Measurements from ENCODE around the gene RAPGEF1. TPM values are rescaled to one million over a fixed set of nuclear protein-coding genes. Genes with fewer than 3 reads are reported as not detected.

RAPGEF1 gene
- total and polyA plus RNA-seq, 2 of the 13 experiments (the other 11 are each of a cell fraction or from before 2014, with no cell fraction given) = 21.2 to 38.9 TPM

DNA sequence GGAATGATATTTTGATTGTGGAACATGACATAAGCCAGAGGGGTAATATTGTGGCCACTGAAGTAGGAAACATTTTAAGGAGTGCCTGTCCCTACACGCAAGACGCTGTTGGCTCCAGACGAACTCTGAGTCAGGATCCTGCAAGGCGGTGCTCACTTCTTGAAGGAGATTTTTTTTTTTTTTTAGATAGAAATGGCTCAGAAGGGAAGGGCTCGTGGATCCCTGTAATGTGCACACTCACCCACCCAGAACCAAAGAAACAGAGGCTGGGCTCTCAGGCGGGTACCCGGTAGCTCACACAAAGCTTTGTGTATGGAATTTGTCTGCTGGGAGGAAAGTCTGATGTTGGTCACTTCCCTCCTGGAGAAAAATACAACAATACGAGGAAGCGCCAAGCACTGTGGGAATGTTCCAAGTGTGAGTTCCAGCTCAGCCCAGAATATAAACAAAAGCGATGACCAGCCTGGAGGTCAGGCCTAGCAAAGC is 25.7 kb downstream of the RAPGEF1 start (continued):
- TF ChIP-seq ZNF678 (CRISPR knock-in tag; IDR thresholded peaks at IDR 0.05) = no peak

GRCh38 chr9:131713016-131713415 is 26.9 kb downstream of the RAPGEF1 start:
- in situ Hi-C loops (cut with HindIII; ENCODE audit: extremely low pct_ligation_motif_present, low pct_unique_long_range_greater_than_20kb) = no loop called here
- POLR2A ChIA-PET = no interaction called here
- no peaks in the 10 kb centered on the region for H4K20me1 ChIP-seq (ENCODE audit: insufficient read depth, low read length)
- CTCF ChIA-PET (ENCODE audit: low intra/inter-chr PET ratio, low total read pairs) = no interaction called here
- peaks cover 64% of the 10 kb centered on the region for H3K4me1 ChIP-seq (ENCODE audit: insufficient read depth, low read length)
- H3K9me3 ChIP-seq (ENCODE audit: low read length) = no peaks in the 10 kb centered on the region
- BruUV-seq (replicated peaks) = no TSS peak
- H3K27ac ChIP-seq (ENCODE audit: extremely low read length, insufficient read depth, low read length) = no peak overlapping the region
- no peak for TF ChIP-seq PHF21A (CRISPR knock-in tag; IDR thresholded peaks at IDR 0.05)
- TF ChIP-seq ZNF550 (CRISPR knock-in tag; IDR thresholded peaks at IDR 0.05; ENCODE audit: borderline replicate concordance) = no peak
- TF ChIP-seq ZFP41 (CRISPR knock-in tag; IDR thresholded peaks at IDR 0.05; ENCODE audit: borderline replicate concordance) = no peak
- no peak for TF ChIP-seq TARDBP (CRISPR knock-in tag; IDR thresholded peaks at IDR 0.05)
- no peak for TF ChIP-seq HNRNPUL1 (IDR thresholded peaks at IDR 0.05; ENCODE audit: low read depth, low read length)
- no peak for TF ChIP-seq ZSCAN25 (CRISPR knock-in tag; IDR thresholded peaks at IDR 0.05)
- TF ChIP-seq, protein P1, sequence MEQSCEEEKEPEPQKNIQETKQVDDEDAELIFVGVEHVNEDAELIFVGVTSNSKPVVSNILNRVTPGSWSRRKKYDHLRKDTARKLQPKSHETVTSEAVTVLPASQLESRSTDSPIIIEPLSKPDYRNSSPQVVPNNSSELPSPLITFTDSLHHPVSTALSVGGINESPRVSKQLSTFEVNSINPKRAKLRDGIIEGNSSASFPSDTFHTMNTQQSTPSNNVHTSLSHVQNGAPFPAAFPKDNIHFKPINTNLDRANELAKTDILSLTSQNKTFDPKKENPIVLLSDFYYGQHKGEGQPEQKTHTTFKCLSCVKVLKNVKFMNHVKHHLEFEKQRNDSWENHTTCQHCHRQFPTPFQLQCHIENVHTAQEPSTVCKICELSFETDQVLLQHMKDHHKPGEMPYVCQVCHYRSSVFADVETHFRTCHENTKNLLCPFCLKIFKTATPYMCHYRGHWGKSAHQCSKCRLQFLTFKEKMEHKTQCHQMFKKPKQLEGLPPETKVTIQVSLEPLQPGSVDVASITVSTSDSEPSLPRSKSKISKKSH (CRISPR knock-in tag; IDR thresholded peaks at IDR 0.05; ENCODE audit: borderline replicate concordance) = no peak
- no peak for TF ChIP-seq NCOA2 (CRISPR knock-in tag; IDR thresholded peaks at IDR 0.05)
- no peak for TF ChIP-seq MIER2 (CRISPR knock-in tag; IDR thresholded peaks at IDR 0.05)
- TF ChIP-seq PHF5A (CRISPR knock-in tag; IDR thresholded peaks at IDR 0.05; ENCODE audit: low read depth, unreplicated experiment) = no peak
- TF ChIP-seq, protein P2, sequence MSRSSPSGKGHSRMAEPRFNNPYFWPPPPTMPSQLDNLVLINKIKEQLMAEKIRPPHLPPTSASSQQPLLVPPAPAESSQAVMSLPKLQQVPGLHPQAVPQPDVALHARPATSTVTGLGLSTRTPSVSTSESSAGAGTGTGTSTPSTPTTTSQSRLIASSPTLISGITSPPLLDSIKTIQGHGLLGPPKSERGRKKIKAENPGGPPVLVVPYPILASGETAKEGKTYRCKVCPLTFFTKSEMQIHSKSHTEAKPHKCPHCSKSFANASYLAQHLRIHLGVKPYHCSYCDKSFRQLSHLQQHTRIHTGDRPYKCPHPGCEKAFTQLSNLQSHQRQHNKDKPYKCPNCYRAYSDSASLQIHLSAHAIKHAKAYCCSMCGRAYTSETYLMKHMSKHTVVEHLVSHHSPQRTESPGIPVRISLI (CRISPR knock-in tag; IDR thresholded peaks at IDR 0.05; ENCODE audit: borderline replicate concordance) = no peak
- TF ChIP-seq SRSF4 (IDR thresholded peaks at IDR 0.05; ENCODE audit: low read depth, low read length, poor library complexity, severe bottlenecking) = no peak
- no peak for TF ChIP-seq RARA (CRISPR knock-in tag; IDR thresholded peaks at IDR 0.05)
- no peak for TF ChIP-seq SP5 (CRISPR knock-in tag; IDR thresholded peaks at IDR 0.05; ENCODE audit: borderline replicate concordance, low read depth)
- no peak overlapping the region for H3K4me3 ChIP-seq (replicated peaks in 1 of 3; ENCODE audit: insufficient read depth in 1 of 3, low read depth in 2 of 3, low read length in 3 of 3)
- DNase-seq (ENCODE audit: low spot score) (no peak), ATAC-seq (no peak), FAIRE-seq (no peak)
- intact Hi-C loops (cut with micrococcal nuclease; ENCODE audit: unreplicated experiment) = no loop called here
- H3K36me3 ChIP-seq (replicated peaks in 1 of 2; ENCODE audit: control insufficient read depth in 1 of 2, insufficient read depth in 2 of 2, low read length in 2 of 2) = no peaks in the 10 kb centered on the region
- no peak overlapping the region for H3K9ac ChIP-seq (ENCODE audit: insufficient read depth, low read depth, low read length)
- no peak overlapping the region for H2AFZ ChIP-seq (ENCODE audit: low read length)
- H3K4me2 ChIP-seq (ENCODE audit: low read depth, low read length) = no peak overlapping the region
- H3K27me3 ChIP-seq (ENCODE audit: control insufficient read depth in 1 of 2, insufficient read depth in 2 of 2, low read length in 2 of 2) = no peaks in the 10 kb centered on the region
- WGBS (ENCODE audit: low lambda C conversion rate) = 93% methylated on average over 8 of the region's 8 CpGs
- peaks cover 46% of the 10 kb centered on the region for H3K79me2 ChIP-seq (ENCODE audit: insufficient read depth, low read length)
